ENCODE results near the gene SNAI3. TPM values are rescaled to one million over a fixed set of nuclear protein-coding genes. Genes with fewer than 3 reads are reported as not detected.
A peak's percentile ranks its signal among the peaks of the same experiment; 100 is the strongest.

The SNAI3 gene
- total and polyA plus RNA-seq, 9 of the 15 experiments (the other 6 are each of a cell fraction or from before 2014, with no cell fraction given), result 0.04 to 4.1 (median 0.80) TPM; not detected in 1

DNA sequence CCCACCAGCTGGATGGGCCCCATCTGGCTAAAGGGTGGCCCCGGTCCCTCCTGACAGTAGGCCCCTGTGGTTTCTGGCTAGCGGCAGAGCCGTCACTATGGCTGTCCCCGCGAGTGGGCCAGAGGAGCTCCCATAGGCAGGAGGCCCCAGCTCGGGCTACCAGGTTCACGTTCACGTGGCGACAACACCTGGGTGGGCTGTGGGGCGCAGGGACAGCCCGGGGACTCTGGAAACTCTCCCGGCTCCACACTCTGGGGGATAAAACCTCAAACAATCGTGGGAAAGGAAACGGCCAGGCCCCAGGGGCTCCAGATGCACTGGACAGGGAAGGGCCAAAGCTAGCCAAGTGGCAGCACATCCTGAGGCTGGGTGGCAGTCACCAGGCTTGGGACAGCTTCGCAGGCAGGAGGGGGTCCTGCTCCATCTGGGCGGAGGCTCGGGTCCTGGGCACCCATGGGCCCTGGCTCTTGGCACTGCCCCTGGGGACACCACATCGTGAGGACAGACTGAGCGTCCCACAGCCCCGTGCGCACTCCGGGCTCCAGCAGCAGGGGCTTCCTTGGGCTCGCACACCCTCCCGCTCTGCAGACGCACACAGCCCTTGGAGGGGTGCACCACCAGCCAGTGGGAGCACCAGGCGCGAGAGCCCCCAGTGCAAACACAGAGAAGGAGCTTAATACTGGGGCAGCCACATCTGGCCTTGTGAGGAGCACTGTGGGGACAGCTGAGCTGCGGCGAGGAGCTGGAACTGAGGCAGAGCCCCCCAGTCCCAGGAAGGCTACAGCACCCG lies 15.5 kb upstream of the SNAI3 start:
- peak overlapping the region in 1 of 2 experiments; percentile 88; a peak in 2 of 4 replicates for H3K9ac ChIP-seq (ENCODE audit: insufficient read depth in 1 of 2, low read depth in 2 of 2, low read length in 2 of 2)
- H3K4me1 ChIP-seq (replicated peaks in 1 of 2; ENCODE audit: control insufficient read depth in 2 of 2, insufficient read depth in 2 of 2, low read length in 2 of 2), result peaks cover 16 to 89% of the 10 kb centered on the region in 2 experiments
- no peaks in the 10 kb centered on the region for H3K9me3 ChIP-seq (replicated peaks; ENCODE audit: control insufficient read depth, insufficient read depth, low read depth, low read length)
- H3K79me2 ChIP-seq (ENCODE audit: control insufficient read depth, insufficient read depth, low read length), result peaks cover 56% of the 10 kb centered on the region
- in situ Hi-C loops (cut with MboI), result no loop called here
- BruUV-seq (replicated peaks), result no TSS peak
- TF ChIP-seq CHD1 (IDR thresholded peaks at IDR 0.05; ENCODE audit: low read length) (peak; percentile 35), ZBTB33 (CRISPR knock-in tag; IDR thresholded peaks at IDR 0.05) (peak; percentile 69; the same call in 1 of the 2 replicates), THAP12 (CRISPR knock-in tag; IDR thresholded peaks at IDR 0.05) (0 out of 2 replicates have a peak, but pooled peaks have one; percentile 8), RBFOX2 (IDR thresholded peaks at IDR 0.05; ENCODE audit: low read depth, low read length) (0 out of 2 replicates have a peak, but pooled peaks have one; percentile 19), ZSCAN29 (IDR thresholded peaks at IDR 0.05) (no peak), HNRNPH1 (optimal IDR thresholded peaks at IDR 0.05; ENCODE audit: low read depth, low read length) (no peak)
- no peak overlapping the region for H3K4me2 ChIP-seq (ENCODE audit: insufficient read depth, low read length)
- H3K36me3 ChIP-seq (ENCODE audit: control insufficient read depth, insufficient read depth, low read length), result peaks cover 67% of the 10 kb centered on the region; the same call in 1 of the 3 replicates
- FAIRE-seq (no peak), DNase-seq (ENCODE audit: extremely low read depth in 1 of 4, low spot score in 3 of 4) (no peak), ATAC-seq (no peak)
- H3K4me3 ChIP-seq, result no peak overlapping the region
- peaks cover 3% of the 10 kb centered on the region for H3K9me1 ChIP-seq (ENCODE audit: control insufficient read depth, insufficient read depth, low read length)
- H2AFZ ChIP-seq (ENCODE audit: low read depth, low read length), result no peak overlapping the region
- peak overlapping the region; percentile 71; the same call in 1 of the 3 replicates for H3K27ac ChIP-seq (ENCODE audit: extremely low read depth, low read depth, low read length)
- ChIA-PET POLR2A (interaction anchor here (0.6 to 0.9 kb wide), 6 partner anchors 9 to 106 kb away, joined by 3 to 4 read pairs (median 4); no protein-coding TSS in a partner anchor), CTCF (ENCODE audit: low intra/inter-chr PET ratio) (interaction anchor here (0.6 kb wide), 1 partner anchor 36 kb away, joined by 3 read pairs; no protein-coding TSS in a partner anchor)
- peaks cover 11% of the 10 kb centered on the region; the same call in 1 of the 2 replicates for H4K20me1 ChIP-seq (replicated peaks; ENCODE audit: control insufficient read depth, insufficient read depth, low read length)
- WGBS (ENCODE audit: insufficient coverage, low coverage, missing lambda C conversion rate), result 79% methylated on average over 30 of the region's 30 CpGs
- no peaks in the 10 kb centered on the region for H3K27me3 ChIP-seq (ENCODE audit: control insufficient read depth in 2 of 2, insufficient read depth in 2 of 2, low read length in 2 of 2)
- intact Hi-C loops (cut with micrococcal nuclease), result no loop called here

Measured in K562 (cell line).